ENCODE results near the gene GLDC.

The GLDC gene

GRCh38 chr9:6609497-6610016 is 36.0 kb downstream of the GLDC start:
- Histone ChIP-seq H3K36me3 (ENCODE audit: insufficient read depth, insufficient read length, low read length) (peaks cover 6% of the 10 kb centered on the region), H3K27me3 (ENCODE audit: insufficient read depth, insufficient read length) (no peaks in the 10 kb centered on the region), H3K4me1 (ENCODE audit: insufficient read depth, insufficient read length) (peaks cover 2% of the 10 kb centered on the region), H3K9ac (ENCODE audit: insufficient read length, low read depth) (no peak overlapping the region), H3K4me3 (ENCODE audit: insufficient read length, low read depth) (no peak overlapping the region), H3K9me3 (ENCODE audit: insufficient read depth, low read length) (no peaks in the 10 kb centered on the region)
- no peak for DNase-seq (ENCODE audit: low read depth, low spot score)
- TF ChIP-seq ZNF274 (IDR thresholded peaks at IDR 0.05; ENCODE audit: low read depth, low read length) (no peak), SUZ12 (IDR thresholded peaks at IDR 0.05; ENCODE audit: extremely low read depth, insufficient read depth, insufficient read length) (no peak), YY1 (IDR thresholded peaks at IDR 0.05; ENCODE audit: insufficient read depth, insufficient read length) (no peak)

GRCh38 chr9:6605202-6605601 is 40.3 kb downstream of the GLDC start:
- no peak for TF ChIP-seq ZNF274 (IDR thresholded peaks at IDR 0.05; ENCODE audit: low read depth, low read length)
- TF ChIP-seq YY1 (IDR thresholded peaks at IDR 0.05; ENCODE audit: insufficient read depth, insufficient read length) = no peak
- TF ChIP-seq SUZ12 (IDR thresholded peaks at IDR 0.05; ENCODE audit: extremely low read depth, insufficient read depth, insufficient read length) = no peak
- H3K27me3 ChIP-seq (ENCODE audit: insufficient read depth, insufficient read length) = no peaks in the 10 kb centered on the region
- no peaks in the 10 kb centered on the region for H3K9me3 ChIP-seq (ENCODE audit: insufficient read depth, low read length)
- peaks cover 17% of the 10 kb centered on the region for H3K36me3 ChIP-seq (ENCODE audit: insufficient read depth, insufficient read length, low read length)
- peaks cover 2% of the 10 kb centered on the region for H3K4me1 ChIP-seq (ENCODE audit: insufficient read depth, insufficient read length)
- H3K9ac ChIP-seq (ENCODE audit: insufficient read length, low read depth) = no peak overlapping the region
- no peak overlapping the region for H3K4me3 ChIP-seq (ENCODE audit: insufficient read length, low read depth)
- no peak for DNase-seq (ENCODE audit: low read depth, low spot score)

- Histone ChIP-seq H3K27me3 (ENCODE audit: insufficient read depth, insufficient read length) (no peaks in the 10 kb centered on the region), H3K36me3 (ENCODE audit: insufficient read depth, insufficient read length, low read length) (peaks cover 17% of the 10 kb centered on the region), H3K9me3 (ENCODE audit: insufficient read depth, low read length) (no peaks in the 10 kb centered on the region), H3K4me1 (ENCODE audit: insufficient read depth, insufficient read length) (no peaks in the 10 kb centered on the region), H3K4me3 (ENCODE audit: insufficient read length, low read depth) (no peak overlapping the region), H3K9ac (ENCODE audit: insufficient read length, low read depth) (no peak overlapping the region)
- TF ChIP-seq YY1 (IDR thresholded peaks at IDR 0.05; ENCODE audit: insufficient read depth, insufficient read length) = no peak
- TF ChIP-seq SUZ12 (IDR thresholded peaks at IDR 0.05; ENCODE audit: extremely low read depth, insufficient read depth, insufficient read length) = no peak
- TF ChIP-seq ZNF274 (IDR thresholded peaks at IDR 0.05; ENCODE audit: low read depth, low read length) = no peak
- no peak for DNase-seq (ENCODE audit: low read depth, low spot score)
These were observed 45.1 kb downstream of the GLDC start for GRCh38 chr9:6600426-6600825.

- peaks cover 15% of the 10 kb centered on the region for H3K36me3 ChIP-seq (ENCODE audit: insufficient read depth, insufficient read length, low read length)
These were observed 45.5 kb downstream of the GLDC start for GRCh38 chr9:6600006-6600405.

GRCh38 chr9:6598249-6598725 is 47.2 kb downstream of the GLDC start:
- no peak overlapping the region for H3K4me3 ChIP-seq (ENCODE audit: insufficient read length, low read depth)
- no peak for DNase-seq (ENCODE audit: low read depth, low spot score)
- H3K4me1 ChIP-seq (ENCODE audit: insufficient read depth, insufficient read length) = no peaks in the 10 kb centered on the region
- no peaks in the 10 kb centered on the region for H3K27me3 ChIP-seq (ENCODE audit: insufficient read depth, insufficient read length)
- TF ChIP-seq ZNF274 (IDR thresholded peaks at IDR 0.05; ENCODE audit: low read depth, low read length) = no peak
- TF ChIP-seq SUZ12 (IDR thresholded peaks at IDR 0.05; ENCODE audit: extremely low read depth, insufficient read depth, insufficient read length) = no peak
- TF ChIP-seq YY1 (IDR thresholded peaks at IDR 0.05; ENCODE audit: insufficient read depth, insufficient read length) = no peak
- no peaks in the 10 kb centered on the region for H3K9me3 ChIP-seq (ENCODE audit: insufficient read depth, low read length)
- no peak overlapping the region for H3K9ac ChIP-seq (ENCODE audit: insufficient read length, low read depth)
- H3K36me3 ChIP-seq (ENCODE audit: insufficient read depth, insufficient read length, low read length) = peaks cover 10% of the 10 kb centered on the region

More at GRCh38 chr9:6600006-6600405, 45.5 kb downstream of the GLDC start:
- Histone ChIP-seq H3K9ac (ENCODE audit: insufficient read length, low read depth) (no peak overlapping the region), H3K4me1 (ENCODE audit: insufficient read depth, insufficient read length) (no peaks in the 10 kb centered on the region), H3K4me3 (ENCODE audit: insufficient read length, low read depth) (no peak overlapping the region), H3K9me3 (ENCODE audit: insufficient read depth, low read length) (no peaks in the 10 kb centered on the region), H3K27me3 (ENCODE audit: insufficient read depth, insufficient read length) (no peaks in the 10 kb centered on the region)
- no peak for DNase-seq (ENCODE audit: low read depth, low spot score)
- TF ChIP-seq SUZ12 (IDR thresholded peaks at IDR 0.05; ENCODE audit: extremely low read depth, insufficient read depth, insufficient read length) (no peak), ZNF274 (IDR thresholded peaks at IDR 0.05; ENCODE audit: low read depth, low read length) (no peak), YY1 (IDR thresholded peaks at IDR 0.05; ENCODE audit: insufficient read depth, insufficient read length) (no peak)

GRCh38 chr9:6592791-6593190 is 52.7 kb downstream of the GLDC start:
- Histone ChIP-seq H3K27me3 (ENCODE audit: insufficient read depth, insufficient read length) (no peaks in the 10 kb centered on the region), H3K4me1 (ENCODE audit: insufficient read depth, insufficient read length) (no peaks in the 10 kb centered on the region), H3K36me3 (ENCODE audit: insufficient read depth, insufficient read length, low read length) (no peaks in the 10 kb centered on the region), H3K4me3 (ENCODE audit: insufficient read length, low read depth) (no peak overlapping the region), H3K9ac (ENCODE audit: insufficient read length, low read depth) (no peak overlapping the region), H3K9me3 (ENCODE audit: insufficient read depth, low read length) (no peaks in the 10 kb centered on the region)
- no peak for DNase-seq (ENCODE audit: low read depth, low spot score)
- TF ChIP-seq SUZ12 (IDR thresholded peaks at IDR 0.05; ENCODE audit: extremely low read depth, insufficient read depth, insufficient read length) = no peak
- TF ChIP-seq ZNF274 (IDR thresholded peaks at IDR 0.05; ENCODE audit: low read depth, low read length) = no peak
- TF ChIP-seq YY1 (IDR thresholded peaks at IDR 0.05; ENCODE audit: insufficient read depth, insufficient read length) = no peak

GRCh38 chr9:6592231-6592630 is 53.3 kb downstream of the GLDC start:
- H3K27me3 ChIP-seq (ENCODE audit: insufficient read depth, insufficient read length) = no peaks in the 10 kb centered on the region
- H3K9ac ChIP-seq (ENCODE audit: insufficient read length, low read depth) = no peak overlapping the region
- no peak for DNase-seq (ENCODE audit: low read depth, low spot score)
- TF ChIP-seq YY1 (IDR thresholded peaks at IDR 0.05; ENCODE audit: insufficient read depth, insufficient read length) (no peak), SUZ12 (IDR thresholded peaks at IDR 0.05; ENCODE audit: extremely low read depth, insufficient read depth, insufficient read length) (no peak), ZNF274 (IDR thresholded peaks at IDR 0.05; ENCODE audit: low read depth, low read length) (no peak)
- H3K4me3 ChIP-seq (ENCODE audit: insufficient read length, low read depth) = no peak overlapping the region
- no peaks in the 10 kb centered on the region for H3K9me3 ChIP-seq (ENCODE audit: insufficient read depth, low read length)
- H3K36me3 ChIP-seq (ENCODE audit: insufficient read depth, insufficient read length, low read length) = no peaks in the 10 kb centered on the region
- no peaks in the 10 kb centered on the region for H3K4me1 ChIP-seq (ENCODE audit: insufficient read depth, insufficient read length)

Measured in NT2/D1 (cell line).